H1 (cell line): ENCODE results near the gene METTL6. TPM values are rescaled to one million over a fixed set of nuclear protein-coding genes. Genes with fewer than 3 reads are reported as not detected.

Experiments
- GTF2F1 ChIP-seq: IDR thresholded peaks from 2 replicates; pipeline ENCODE4 v1.6.1; 2012; ENCODE audit warnings: low read depth, low read length, improper control_type of control experiment, borderline replicate concordance
- POU5F1 ChIP-seq: IDR thresholded peaks from 2 replicates; pipeline ENCODE4 v1.6.1; 2011; ENCODE audit warnings: low read depth, mild to moderate bottlenecking, low read length, moderate library complexity
- SIRT6 ChIP-seq: IDR thresholded peaks from one replicate; pipeline ENCODE4 v1.7.1; 2012; ENCODE audit warnings: low read length, inconsistent platforms
- SP1 ChIP-seq: IDR thresholded peaks from 2 replicates; pipeline ENCODE4 v1.6.1; 2011; ENCODE audit warnings: low read depth, low read length
- TAF1 ChIP-seq: IDR thresholded peaks from 2 replicates; pipeline ENCODE4 v1.6.1; 2011; ENCODE audit warnings: mild to moderate bottlenecking, low read depth, low read length
- polyA plus RNA-seq, 7 experiments: library from polyadenylated mRNA; depleted of rRNA in 3 of 7; stranded (reverse) in 5 of 7; unstranded in 2 of 7; fragments of >200 nt in 5 of 7; fragments of 200-250 nt in 2 of 7; gene quantifications; 1 replicate in 5 of 7; 2 replicates in 1 of 7; 4 replicates in 1 of 7; pipeline versions ENCODE4 v1.2.1 to v1.2.3, GENCODE V29; 2011 to 2013; ENCODE audit warnings: missing spikeins in 2 of 7, mixed read lengths in 2 of 7
- total RNA-seq: library from RNA; stranded (reverse); fragmentation: NEBNext Ultra II Directional; extraction: Animal tissue kit (Norgen Biotek cat#: 25700); gene quantifications from 2 replicates; pipeline ENCODE4 v1.2.1, GENCODE V29; 2021
- TF ChIP-seq, protein P1 (sequence below): IDR thresholded peaks from 2 replicates; pipeline ENCODE4 v1.6.1; 2012; ENCODE audit warnings: inconsistent platforms

Gene METTL6
- total and polyA plus RNA-seq, 2 of the 8 experiments (the other 6 are each of a cell fraction or from before 2014, with no cell fraction given), result 18.4 to 20.0 TPM

GRCh38 chr3:15427981-15428380, 637 bp upstream of the METTL6 start (continued):
- TF ChIP-seq, protein P1, sequence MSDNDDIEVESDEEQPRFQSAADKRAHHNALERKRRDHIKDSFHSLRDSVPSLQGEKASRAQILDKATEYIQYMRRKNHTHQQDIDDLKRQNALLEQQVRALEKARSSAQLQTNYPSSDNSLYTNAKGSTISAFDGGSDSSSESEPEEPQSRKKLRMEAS, result no peak
- no peak for TF ChIP-seq SIRT6
- TF ChIP-seq SP1, result no peak
- TF ChIP-seq TAF1, result no peak
- TF ChIP-seq GTF2F1, result no peak
- no peak for TF ChIP-seq POU5F1
- TF ChIP-seq, all 59 proteins: peak for 0
